Lung microvascular endothelial cell (primary cell): ENCODE data around the gene GK2. TPM values are rescaled to one million over a fixed set of nuclear protein-coding genes. Genes with fewer than 3 reads are reported as not detected.

Experiments
- DNase-seq, 2 donors: peaks; one replicate each; pipeline versions ENCODE4 v3.0.0 to v3.0.0-alpha.2; 2010; ENCODE audit warnings: low read depth in 2 of 2
- total RNA-seq: library from RNA; depleted of rRNA; stranded (reverse); fragments of >200 nt; gene quantifications from 2 replicates; pipeline ENCODE4 v1.2.1, GENCODE V29; 2014

Gene GK2
- total RNA-seq = not detected in 2 replicates

- no peak for DNase-seq
Measured at GRCh38 chr4:79408063-79408462, at the start of gene GK2. Gene GK2 (minus strand): TSS chr4:79408228. CDS start chr4:79408200, 28 bp downstream.

- DNase-seq = no peak
Measured at GRCh38 chr4:79455216-79455615, 47.2 kb upstream of the GK2 start.

GRCh38 chr4:79454656-79455055 is 46.6 kb upstream of the GK2 start:
- no peak for DNase-seq

- no peak for DNase-seq
Measured at GRCh38 chr4:79450053-79450452, 42.0 kb upstream of the GK2 start.

- no peak for DNase-seq
Measured at GRCh38 chr4:79446145-79446544, 38.1 kb upstream of the GK2 start.

- no peak for DNase-seq
Measured at GRCh38 chr4:79445371-79445781, 37.3 kb upstream of the GK2 start.

- no peak for DNase-seq
Measured at GRCh38 chr4:79442422-79442821, 34.4 kb upstream of the GK2 start.

- DNase-seq = no peak
Measured at GRCh38 chr4:79439489-79439888, 31.5 kb upstream of the GK2 start.

- no peak for DNase-seq
Measured at GRCh38 chr4:79431839-79432238, 23.8 kb upstream of the GK2 start.

GRCh38 chr4:79429113-79429903 is 21.3 kb upstream of the GK2 start:
- no peak for DNase-seq

GRCh38 chr4:79426989-79427388 is 19.0 kb upstream of the GK2 start:
- DNase-seq = no peak

- no peak for DNase-seq
Measured at GRCh38 chr4:79425586-79425985, 17.6 kb upstream of the GK2 start.

- DNase-seq = no peak
Measured at GRCh38 chr4:79421483-79421882, 13.5 kb upstream of the GK2 start.

- DNase-seq = no peak
Measured at GRCh38 chr4:79413886-79414285, 5.9 kb upstream of the GK2 start.

GRCh38 chr4:79413032-79413885 is 5.2 kb upstream of the GK2 start:
- DNase-seq = no peak

GRCh38 chr4:79404666-79405065 is 3.4 kb downstream of the GK2 start:
- no peak for DNase-seq

GRCh38 chr4:79403356-79403755 is 4.7 kb downstream of the GK2 start:
- no peak for DNase-seq

- DNase-seq = no peak
Measured at GRCh38 chr4:79402332-79402851, 5.6 kb downstream of the GK2 start.

- DNase-seq = no peak
Measured at GRCh38 chr4:79399076-79399475, 9.0 kb downstream of the GK2 start.

- DNase-seq = no peak
Measured at GRCh38 chr4:79397951-79398350, 10.1 kb downstream of the GK2 start.

- no peak for DNase-seq
Measured at GRCh38 chr4:79396794-79397193, 11.2 kb downstream of the GK2 start.

GRCh38 chr4:79395841-79396240 is 12.2 kb downstream of the GK2 start:
- DNase-seq = no peak

GRCh38 chr4:79390890-79391289 is 17.1 kb downstream of the GK2 start:
- DNase-seq = no peak
